GM12875 (cell line): ENCODE results near the gene TBXAS1.

Experiments used
- H3K4me3 ChIP-seq: one replicate; pipeline ENCODE4 v1.5.1; 2011; ENCODE audit warnings: low read depth, low read length, control low read depth
- CTCF ChIP-seq: IDR thresholded peaks from 2 replicates; pipeline ENCODE4 v1.5.1; 2011; ENCODE audit warnings: low read depth, mild to moderate bottlenecking, control low read depth, inconsistent platforms, low read length, moderate library complexity, borderline replicate concordance; ENCODE audit not compliant: insufficient read depth

The TBXAS1 gene

GRCh38 chr7:139798221-139798620 is 30.8 kb upstream of the TBXAS1 start:
- H3K4me3 ChIP-seq = no peak overlapping the region
- no peak for TF ChIP-seq CTCF

- no peak for TF ChIP-seq CTCF
These were observed 30.2 kb upstream of the TBXAS1 start for GRCh38 chr7:139798892-139799291.

GRCh38 chr7:139799586-139799985 is 29.5 kb upstream of the TBXAS1 start:
- H3K4me3 ChIP-seq = no peak overlapping the region
- TF ChIP-seq CTCF = no peak

More at GRCh38 chr7:139798892-139799291, 30.2 kb upstream of the TBXAS1 start:
- H3K4me3 ChIP-seq = no peak overlapping the region

- no peak overlapping the region for H3K4me3 ChIP-seq
- no peak for TF ChIP-seq CTCF
These were observed 24.5 kb upstream of the TBXAS1 start for GRCh38 chr7:139804571-139804970.

- no peak overlapping the region for H3K4me3 ChIP-seq
- TF ChIP-seq CTCF = no peak
These were observed 22.1 kb upstream of the TBXAS1 start for GRCh38 chr7:139807009-139807408.

GRCh38 chr7:139808427-139808826 is 20.6 kb upstream of the TBXAS1 start:
- no peak for TF ChIP-seq CTCF
- H3K4me3 ChIP-seq = no peak overlapping the region

- TF ChIP-seq CTCF = no peak
- H3K4me3 ChIP-seq = no peak overlapping the region
These were observed 20.1 kb upstream of the TBXAS1 start for GRCh38 chr7:139808846-139809442.
